Measurements from ENCODE around the gene EIF5AL1.

- TF ChIP-seq POLR2A (IDR thresholded peaks at IDR 0.05) (no peak), CTCF (IDR thresholded peaks at IDR 0.05) (no peak)
These were observed 23.5 kb upstream of the EIF5AL1 start for GRCh38 chr10:79488870-79489269.
